Measurements from ENCODE around the gene ZNF580. TPM values are rescaled to one million over a fixed set of nuclear protein-coding genes. Genes with fewer than 3 reads are reported as not detected.

Gene ZNF580
- total RNA-seq, 1 donor from 2014 or later, result 50.9 TPM

DNA sequence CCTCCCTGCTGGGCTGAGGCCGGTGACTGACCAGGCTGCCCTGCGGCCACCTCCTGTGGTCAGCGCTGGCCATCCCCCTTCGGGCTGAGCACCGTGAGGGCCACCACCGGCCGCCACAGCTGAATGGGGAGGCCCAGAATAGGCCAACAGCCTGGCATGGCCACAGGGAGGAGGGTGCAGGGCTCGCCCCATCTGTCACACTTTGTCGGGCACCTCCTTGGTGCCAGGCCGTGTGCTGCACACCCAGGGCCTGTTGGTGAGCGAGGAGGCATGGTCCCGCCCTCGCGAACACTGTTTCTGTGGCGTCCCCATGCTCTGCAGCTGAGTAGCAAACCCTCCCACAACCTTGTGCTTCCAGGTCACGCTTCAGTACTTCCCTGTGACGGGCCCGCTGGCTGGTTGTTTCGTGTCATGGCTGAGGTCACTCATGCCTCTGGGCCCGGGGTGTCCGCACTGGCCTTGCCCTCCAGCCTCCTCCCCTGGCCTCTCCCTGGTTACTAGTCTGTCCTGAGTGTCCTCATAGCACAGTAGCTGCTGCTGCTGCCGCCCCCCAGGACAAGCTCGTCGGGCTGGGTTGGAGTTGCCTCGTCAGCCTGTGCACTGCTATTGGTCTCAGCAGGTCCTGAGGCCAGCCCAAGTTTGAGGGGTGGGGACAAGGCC, 49.4 kb downstream of the ZNF580 start:
- Mint-ChIP-seq H3K27ac (no peak overlapping the region), H3K4me1 (no peaks in the 10 kb centered on the region)

DNA sequence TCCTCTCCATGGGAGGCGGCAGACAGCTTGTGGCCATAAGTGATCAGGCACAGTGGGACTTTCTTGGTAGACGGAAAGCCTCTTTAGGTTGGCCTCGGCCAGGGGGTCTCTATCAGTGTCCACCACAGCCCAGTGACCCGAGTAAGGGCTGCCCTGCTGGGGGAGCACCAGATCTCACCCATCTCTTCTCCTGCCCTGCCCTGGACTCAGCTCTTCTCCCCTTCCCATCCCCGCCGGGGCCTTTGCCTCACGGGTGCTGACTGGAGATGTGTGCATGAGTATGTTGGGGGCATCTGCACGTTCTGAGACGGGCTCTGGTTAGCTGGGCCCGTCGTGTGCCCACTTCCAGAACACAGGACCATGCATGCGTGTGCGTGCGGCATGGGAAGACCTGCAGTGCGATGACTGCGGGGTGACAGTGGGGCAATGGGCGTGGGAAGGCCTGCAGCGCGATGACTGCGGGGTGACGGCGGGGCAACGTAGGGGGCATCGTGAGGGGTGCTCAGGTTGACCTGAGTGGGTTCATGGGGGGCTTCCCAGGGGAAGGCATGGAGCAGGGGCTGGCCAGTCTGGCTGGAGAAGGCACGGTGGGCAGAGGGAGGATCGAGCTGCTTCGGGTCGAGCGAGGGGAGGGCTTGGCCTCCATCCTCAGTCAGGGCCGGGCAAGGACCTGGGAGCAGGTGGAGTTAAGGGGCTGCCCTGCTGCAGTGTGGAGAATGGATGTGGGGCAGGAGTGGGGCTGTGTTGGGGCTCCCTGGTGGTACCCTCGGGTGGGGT, 50.2 kb downstream of the ZNF580 start:
- H3K4me3 Mint-ChIP-seq, result no peak overlapping the region
- DNase-seq (ENCODE audit: low spot score in 2 of 2, unreplicated experiment in 2 of 2), result no peak
- TF ChIP-seq, protein P1, sequence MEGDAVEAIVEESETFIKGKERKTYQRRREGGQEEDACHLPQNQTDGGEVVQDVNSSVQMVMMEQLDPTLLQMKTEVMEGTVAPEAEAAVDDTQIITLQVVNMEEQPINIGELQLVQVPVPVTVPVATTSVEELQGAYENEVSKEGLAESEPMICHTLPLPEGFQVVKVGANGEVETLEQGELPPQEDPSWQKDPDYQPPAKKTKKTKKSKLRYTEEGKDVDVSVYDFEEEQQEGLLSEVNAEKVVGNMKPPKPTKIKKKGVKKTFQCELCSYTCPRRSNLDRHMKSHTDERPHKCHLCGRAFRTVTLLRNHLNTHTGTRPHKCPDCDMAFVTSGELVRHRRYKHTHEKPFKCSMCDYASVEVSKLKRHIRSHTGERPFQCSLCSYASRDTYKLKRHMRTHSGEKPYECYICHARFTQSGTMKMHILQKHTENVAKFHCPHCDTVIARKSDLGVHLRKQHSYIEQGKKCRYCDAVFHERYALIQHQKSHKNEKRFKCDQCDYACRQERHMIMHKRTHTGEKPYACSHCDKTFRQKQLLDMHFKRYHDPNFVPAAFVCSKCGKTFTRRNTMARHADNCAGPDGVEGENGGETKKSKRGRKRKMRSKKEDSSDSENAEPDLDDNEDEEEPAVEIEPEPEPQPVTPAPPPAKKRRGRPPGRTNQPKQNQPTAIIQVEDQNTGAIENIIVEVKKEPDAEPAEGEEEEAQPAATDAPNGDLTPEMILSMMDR (IDR thresholded peaks at IDR 0.05; ENCODE audit: unreplicated experiment), result no peak
- no peaks in the 10 kb centered on the region for H3K27me3 Mint-ChIP-seq (ENCODE audit: low read depth)
- no peaks in the 10 kb centered on the region for H3K4me1 Mint-ChIP-seq
- no peak overlapping the region for H3K27ac Mint-ChIP-seq
- H3K9me3 Mint-ChIP-seq, result no peaks in the 10 kb centered on the region
- peaks cover 12% of the 10 kb centered on the region for H3K36me3 Mint-ChIP-seq

More for the DNA sequence above, 49.4 kb downstream of the ZNF580 start:
- TF ChIP-seq, protein P1 (IDR thresholded peaks at IDR 0.05; ENCODE audit: unreplicated experiment), result no peak
- Mint-ChIP-seq H3K9me3 (no peaks in the 10 kb centered on the region), H3K4me3 (no peak overlapping the region), H3K36me3 (peaks cover 9% of the 10 kb centered on the region), H3K27me3 (ENCODE audit: low read depth) (no peaks in the 10 kb centered on the region)
- no peak for DNase-seq (ENCODE audit: low spot score in 2 of 2, unreplicated experiment in 2 of 2)

DNA sequence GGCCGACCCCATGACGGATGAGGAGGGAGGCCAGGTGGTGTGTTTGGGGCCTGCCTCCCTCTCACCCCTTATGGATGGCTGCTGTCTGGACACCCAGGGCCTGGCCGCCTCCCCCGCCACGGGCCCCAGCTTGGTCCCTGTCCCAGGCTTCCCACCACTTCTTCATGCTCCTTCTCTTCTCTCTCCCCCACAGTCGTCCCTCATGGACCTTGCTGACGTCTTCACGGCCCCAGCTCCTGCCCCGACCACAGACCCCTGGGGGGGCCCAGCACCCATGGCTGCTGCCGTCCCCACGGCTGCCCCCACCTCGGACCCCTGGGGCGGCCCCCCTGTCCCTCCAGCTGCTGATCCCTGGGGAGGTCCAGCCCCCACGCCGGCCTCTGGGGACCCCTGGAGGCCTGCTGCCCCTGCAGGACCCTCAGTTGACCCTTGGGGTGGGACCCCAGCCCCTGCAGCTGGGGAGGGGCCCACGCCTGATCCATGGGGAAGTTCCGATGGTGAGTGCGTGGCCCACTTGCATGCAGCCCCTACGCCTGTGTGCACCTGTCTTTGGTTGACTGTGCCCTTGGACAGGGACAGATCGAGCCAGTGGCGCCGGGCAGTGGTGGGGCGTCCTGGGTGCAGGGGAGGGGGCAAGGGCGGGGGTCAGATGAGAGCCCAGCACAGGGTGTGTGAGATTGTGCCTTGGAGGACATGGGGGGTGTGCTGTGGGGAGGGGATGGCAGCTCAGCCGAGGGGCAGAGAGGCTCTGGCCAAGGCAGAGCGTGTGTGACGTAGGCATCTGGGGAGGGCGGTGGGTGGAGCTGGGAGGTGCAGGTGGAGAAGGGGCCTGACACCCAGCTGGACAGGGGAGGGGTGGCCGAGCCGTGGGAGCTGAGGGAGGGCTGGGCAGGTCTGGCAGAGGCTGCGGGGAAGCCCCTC, 51.0 kb downstream of the ZNF580 start:
- Mint-ChIP-seq H3K9me3 (no peaks in the 10 kb centered on the region), H3K4me3 (no peak overlapping the region), H3K27me3 (ENCODE audit: low read depth) (no peaks in the 10 kb centered on the region), H3K36me3 (peaks cover 12% of the 10 kb centered on the region), H3K4me1 (no peaks in the 10 kb centered on the region), H3K27ac (no peak overlapping the region)
- TF ChIP-seq, protein P1 (IDR thresholded peaks at IDR 0.05; ENCODE audit: unreplicated experiment), result no peak
- no peak for DNase-seq (ENCODE audit: low spot score in 2 of 2, unreplicated experiment in 2 of 2)

DNA sequence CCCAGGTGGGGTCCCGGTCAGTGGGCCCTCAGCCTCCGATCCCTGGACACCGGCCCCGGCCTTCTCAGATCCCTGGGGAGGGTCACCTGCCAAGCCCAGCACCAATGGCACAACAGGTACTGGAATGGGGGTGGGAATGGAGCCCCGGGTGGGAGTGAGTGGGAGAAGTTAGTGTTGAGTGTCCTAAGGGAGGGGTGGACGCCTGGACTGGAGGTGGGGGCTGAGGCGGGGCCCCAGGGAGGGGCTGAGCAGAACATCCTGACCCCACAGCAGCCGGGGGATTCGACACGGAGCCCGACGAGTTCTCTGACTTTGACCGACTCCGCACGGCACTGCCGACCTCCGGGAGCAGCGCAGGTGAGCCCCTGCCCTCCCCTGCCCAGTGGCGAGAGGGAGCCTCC, 51.9 kb downstream of the ZNF580 start:
- H3K9me3 Mint-ChIP-seq, result no peaks in the 10 kb centered on the region
- TF ChIP-seq, protein P1 (IDR thresholded peaks at IDR 0.05; ENCODE audit: unreplicated experiment), result no peak
- no peak overlapping the region for H3K4me3 Mint-ChIP-seq
- H3K27ac Mint-ChIP-seq, result no peak overlapping the region
- H3K4me1 Mint-ChIP-seq, result no peaks in the 10 kb centered on the region
- DNase-seq (ENCODE audit: low spot score in 2 of 2, unreplicated experiment in 2 of 2), result no peak
- no peaks in the 10 kb centered on the region for H3K27me3 Mint-ChIP-seq (ENCODE audit: low read depth)
- peaks cover 17% of the 10 kb centered on the region for H3K36me3 Mint-ChIP-seq

Other genes starting within 250 kb of the ZNF580 start
- 65.3 to 77.0 TPM (median 73.2 TPM) in 3 replicates for gene UBE2S, start 233.2 kb upstream of the ZNF580 start, total RNA-seq
- gene SHISA7, start 197.7 kb upstream of the ZNF580 start, total RNA-seq, result 0.04 TPM in 1 of 3 replicates, not detected in the others
- 35.0 to 39.2 TPM (median 38.6 TPM) in 3 replicates for gene ISOC2, start 179.4 kb upstream of the ZNF580 start, total RNA-seq
- gene C19orf85, start 176.3 kb upstream of the ZNF580 start, total RNA-seq, result not detected in 3 replicates
- gene ZNF628, start 164.4 kb upstream of the ZNF580 start, total RNA-seq, result 19.0 to 23.1 TPM (median 22.0 TPM) in 3 replicates
- 52.6 to 54.4 TPM (median 53.1 TPM) in 3 replicates for gene NAT14, start 155.8 kb upstream of the ZNF580 start, total RNA-seq
- gene SSC5D, start 152.6 kb upstream of the ZNF580 start, total RNA-seq, result 7.0 to 8.5 TPM (median 7.8 TPM) in 3 replicates
- 0.33 to 0.97 TPM (median 0.56 TPM) in 3 replicates for gene SBK2, start 103.9 kb upstream of the ZNF580 start, total RNA-seq
- 0.25 TPM in 1 of 3 replicates, not detected in the others for gene SBK3, start 95.5 kb upstream of the ZNF580 start, total RNA-seq
- 35.0 to 35.2 TPM (median 35.1 TPM) in 3 replicates for gene ZNF579, start 60.2 kb upstream of the ZNF580 start, total RNA-seq
- 31.3 to 31.7 TPM (median 31.6 TPM) in 3 replicates for gene FIZ1, start 41.5 kb upstream of the ZNF580 start, total RNA-seq
- 5.3 to 7.4 TPM (median 5.7 TPM) in 3 replicates for gene ZNF524, start 40.7 kb upstream of the ZNF580 start, total RNA-seq
- gene ZNF865, start 35.4 kb upstream of the ZNF580 start, total RNA-seq, result 18.7 to 21.4 TPM (median 21.2 TPM) in 3 replicates
- 12.8 to 13.7 TPM (median 12.9 TPM) in 3 replicates for gene ZNF784, start 16.4 kb upstream of the ZNF580 start, total RNA-seq
- 42.6 to 47.0 TPM (median 46.9 TPM) in 3 replicates for gene ZNF581, start 2.6 kb downstream of the ZNF580 start, total RNA-seq
- 20.8 to 24.0 TPM (median 23.6 TPM) in 3 replicates for gene CCDC106, start 7.2 kb downstream of the ZNF580 start, total RNA-seq
- gene U2AF2, start 14.0 kb downstream of the ZNF580 start, total RNA-seq, result 226 to 245 TPM (median 230 TPM) in 3 replicates
- 99.6 to 104 TPM (median 102 TPM) in 3 replicates for gene EPN1, start 34.2 kb downstream of the ZNF580 start, total RNA-seq
- not detected in 3 replicates for gene NLRP9, start 97.4 kb downstream of the ZNF580 start, total RNA-seq
- gene RFPL4A, start 118.1 kb downstream of the ZNF580 start, total RNA-seq, result not detected in 3 replicates
- gene RFPL4AL1, start 128.1 kb downstream of the ZNF580 start, total RNA-seq, result not detected in 3 replicates
- gene NLRP11, start 191.0 kb downstream of the ZNF580 start, total RNA-seq, result not detected in 3 replicates
- gene NLRP4, start 195.5 kb downstream of the ZNF580 start, total RNA-seq, result not detected in 3 replicates